NB4 (cell line): Measurements from ENCODE around the gene IGFBP3.

Experiments
- DNase-seq: peaks from one replicate; pipeline ENCODE4 v3.0.0; 2010; ENCODE audit warnings: low read depth
- H3K4me3 ChIP-seq: one replicate; pipeline ENCODE4 v1.5.1; 2011; ENCODE audit warnings: mild to moderate bottlenecking, low read depth, low read length, moderate library complexity
- CTCF ChIP-seq: IDR thresholded peaks from one replicate; pipeline ENCODE4 v1.5.1; 2012; ENCODE audit warnings: low read depth, low read length
- MAX ChIP-seq: IDR thresholded peaks from 2 replicates; pipeline ENCODE4 v1.6.1; 2011; ENCODE audit warnings: low read depth, low read length
- MYC ChIP-seq: IDR thresholded peaks from 2 replicates; pipeline ENCODE4 v1.6.1; 2011; ENCODE audit warnings: low read depth, low read length
- POLR2A ChIP-seq: IDR thresholded peaks from 2 replicates; pipeline ENCODE4 v1.6.1; 2011; ENCODE audit warnings: mild to moderate bottlenecking; ENCODE audit not compliant: insufficient read length; ENCODE audit errors: extremely low read depth

IGFBP3 gene, protein sequence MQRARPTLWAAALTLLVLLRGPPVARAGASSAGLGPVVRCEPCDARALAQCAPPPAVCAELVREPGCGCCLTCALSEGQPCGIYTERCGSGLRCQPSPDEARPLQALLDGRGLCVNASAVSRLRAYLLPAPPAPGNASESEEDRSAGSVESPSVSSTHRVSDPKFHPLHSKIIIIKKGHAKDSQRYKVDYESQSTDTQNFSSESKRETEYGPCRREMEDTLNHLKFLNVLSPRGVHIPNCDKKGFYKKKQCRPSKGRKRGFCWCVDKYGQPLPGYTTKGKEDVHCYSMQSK

DNA sequence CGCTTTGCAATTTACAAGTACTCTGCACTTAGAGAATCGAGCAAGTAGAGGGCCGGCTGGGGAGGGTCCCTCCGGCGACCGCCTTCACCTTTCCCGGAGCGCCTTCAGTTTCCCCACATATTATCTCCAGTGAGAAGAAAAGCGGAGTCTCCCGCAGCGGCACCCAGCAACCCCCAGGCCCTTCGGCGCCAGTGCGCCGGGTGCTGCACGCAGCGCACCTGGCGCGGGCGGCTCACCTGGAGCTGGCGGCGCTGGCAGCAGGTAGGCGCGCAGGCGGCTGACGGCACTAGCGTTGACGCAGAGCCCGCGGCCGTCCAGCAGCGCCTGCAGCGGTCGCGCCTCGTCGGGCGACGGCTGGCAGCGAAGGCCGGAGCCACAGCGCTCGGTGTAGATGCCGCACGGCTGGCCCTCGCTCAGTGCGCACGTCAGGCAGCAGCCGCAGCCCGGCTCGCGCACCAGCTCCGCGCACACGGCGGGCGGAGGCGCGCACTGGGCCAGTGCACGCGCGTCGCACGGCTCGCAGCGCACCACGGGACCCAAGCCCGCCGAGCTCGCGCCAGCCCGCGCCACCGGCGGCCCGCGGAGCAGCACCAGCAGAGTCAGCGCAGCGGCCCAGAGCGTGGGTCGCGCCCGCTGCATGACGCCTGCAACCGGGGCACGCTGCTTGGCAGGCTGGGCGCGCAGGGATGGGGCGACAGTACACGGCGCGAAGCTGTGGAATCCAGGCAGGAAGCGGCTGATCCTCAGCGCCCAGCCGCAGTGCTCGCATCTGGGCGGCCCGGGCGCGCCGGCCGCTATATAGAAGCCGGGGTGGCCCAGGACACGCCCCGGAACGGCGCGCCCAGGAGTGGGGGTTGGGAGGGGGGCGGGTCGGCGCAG lies at the start of gene IGFBP3:
IGFBP3 (minus strand) TSS at position 771 of the 879 bp plus-strand sequence; CDS start at position 639, 132 bp downstream.
- DNase-seq, result no peak
- TF ChIP-seq MAX (no peak), POLR2A (no peak), MYC (no peak), CTCF (no peak)
- no peak within 1 kb of the TSS for H3K4me3 ChIP-seq

DNA sequence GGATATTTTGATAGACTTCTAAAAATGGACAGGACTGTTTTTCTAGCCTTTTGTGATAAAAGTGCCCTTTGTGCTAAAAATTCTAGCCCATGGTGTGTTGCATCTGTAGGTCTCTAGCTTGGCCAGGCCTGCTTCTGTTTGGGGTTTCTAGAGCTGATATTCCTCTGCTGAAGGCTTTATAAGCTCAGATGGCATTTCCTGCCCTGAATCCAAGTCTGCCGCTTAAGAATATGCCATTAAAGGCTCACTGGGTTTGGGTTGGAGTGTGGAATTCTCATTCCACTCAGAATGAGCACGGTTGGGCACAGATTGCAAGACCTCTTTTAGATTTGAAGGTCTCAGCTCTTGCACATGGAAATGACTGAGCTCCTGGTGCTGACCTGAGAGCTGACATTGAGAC lies 49.4 kb upstream of the IGFBP3 start:
- DNase-seq, result no peak
- H3K4me3 ChIP-seq, result no peak overlapping the region
- TF ChIP-seq CTCF (no peak), POLR2A (no peak), MYC (no peak), MAX (no peak)

- TF ChIP-seq MYC (no peak), CTCF (no peak), MAX (no peak), POLR2A (no peak)
- no peak for DNase-seq
- H3K4me3 ChIP-seq, result no peak overlapping the region
These were observed 48.9 kb upstream of the IGFBP3 start for GRCh38 chr7:45969940-45970339.

GRCh38 chr7:45968856-45969541 lies 47.9 kb upstream of the IGFBP3 start:
- DNase-seq, result no peak
- H3K4me3 ChIP-seq, result no peak overlapping the region
- no peak for TF ChIP-seq MAX
- no peak for TF ChIP-seq POLR2A
- no peak for TF ChIP-seq MYC
- TF ChIP-seq CTCF, result no peak

- H3K4me3 ChIP-seq, result no peak overlapping the region
- no peak for TF ChIP-seq MYC
- no peak for TF ChIP-seq CTCF
- TF ChIP-seq MAX, result no peak
- no peak for TF ChIP-seq POLR2A
- DNase-seq, result no peak
These were observed 47.2 kb upstream of the IGFBP3 start for GRCh38 chr7:45968312-45968711.
